Gastroesophageal sphincter (tissue), 4 donors: Measurements from ENCODE around the gene TAF4. TPM values are rescaled to one million over a fixed set of nuclear protein-coding genes. Genes with fewer than 3 reads are reported as not detected.

Source experiments
- ATAC-seq: fragments of 150-250 bp; one replicate; pipeline ENCODE4 v1.9.1; 2016; ENCODE audit warnings: mild to moderate bottlenecking, moderate library complexity
- H3K27ac ChIP-seq, 4 donors: fragments of 200-600 bp; sonication (generic) in 3 of 4; 1 replicate in 3 of 4; 2 replicates in 1 of 4; pipeline ENCODE4 v1.5.1; 2016 to 2019
- H3K27me3 ChIP-seq: fragments of 200-600 bp; sonication (generic); one replicate; pipeline ENCODE4 v1.5.1; 2019
- H3K36me3 ChIP-seq, 2 donors: fragments of 200-600 bp; sonication (generic); one replicate each; pipeline ENCODE4 v1.5.1; 2019; ENCODE audit warnings: control low read depth in 1 of 2
- H3K4me1 ChIP-seq, 3 donors: fragments of 200-600 bp; sonication (generic); 1 replicate in 2 of 3; 2 replicates in 1 of 3; pipeline ENCODE4 v1.5.1; 2016 to 2019; ENCODE audit warnings: control low read depth in 2 of 3
- H3K4me3 ChIP-seq, 2 donors: fragments of 200-600 bp; sonication (generic); one replicate each; pipeline ENCODE4 v1.5.1; 2019; ENCODE audit warnings: mild to moderate bottlenecking in 1 of 2, moderate library complexity in 1 of 2
- H3K9me3 ChIP-seq, 3 donors: fragments of 200-600 bp; sonication (generic); one replicate each; pipeline ENCODE4 v1.5.1; 2017 to 2019; ENCODE audit warnings: control low read depth in 2 of 3
- EP300 ChIP-seq: sonication (generic); formaldehyde crosslinking; IDR thresholded peaks from one replicate; pipeline ENCODE4 v1.6.1; 2017; ENCODE audit warnings: antibody characterized with exemption, mild to moderate bottlenecking
- POLR2A ChIP-seq, 2 donors: fragments of 450-650 bp; IDR thresholded peaks; one replicate each; pipeline ENCODE4 v1.6.1; 2017; ENCODE audit warnings: antibody characterized with exemption in 2 of 2, mild to moderate bottlenecking in 2 of 2, moderate library complexity in 1 of 2
- POLR2AphosphoS5 ChIP-seq: sonication (generic); formaldehyde crosslinking; IDR thresholded peaks from one replicate; pipeline ENCODE4 v1.6.1; 2017; ENCODE audit warnings: antibody characterized with exemption
- WGBS, 2 donors: methylation state at CpG; one replicate each; pipeline ENCODE4 v1.1.5; 2018; ENCODE audit warnings: low coverage in 1 of 2; 5-methylcytosine and 5-hydroxymethylcytosine counted together
- total RNA-seq, 4 donors: library from RNA; depleted of rRNA; stranded (reverse); fragments of >200 nt; gene quantifications; one replicate each; pipeline ENCODE4 v1.1.0, GENCODE V29; 2016
- TF ChIP-seq, protein P1 (sequence below), 4 experiments: fragments of 200-600 bp in 2 of 4; fragments of 450-650 bp in 2 of 4; sonication (generic) in 1 of 4; IDR thresholded peaks; one replicate each; pipeline ENCODE4 v1.5.1; 2017 to 2019; ENCODE audit warnings: antibody characterized with exemption in 4 of 4, mild to moderate bottlenecking in 2 of 4, moderate library complexity in 2 of 4

Gene TAF4, protein sequence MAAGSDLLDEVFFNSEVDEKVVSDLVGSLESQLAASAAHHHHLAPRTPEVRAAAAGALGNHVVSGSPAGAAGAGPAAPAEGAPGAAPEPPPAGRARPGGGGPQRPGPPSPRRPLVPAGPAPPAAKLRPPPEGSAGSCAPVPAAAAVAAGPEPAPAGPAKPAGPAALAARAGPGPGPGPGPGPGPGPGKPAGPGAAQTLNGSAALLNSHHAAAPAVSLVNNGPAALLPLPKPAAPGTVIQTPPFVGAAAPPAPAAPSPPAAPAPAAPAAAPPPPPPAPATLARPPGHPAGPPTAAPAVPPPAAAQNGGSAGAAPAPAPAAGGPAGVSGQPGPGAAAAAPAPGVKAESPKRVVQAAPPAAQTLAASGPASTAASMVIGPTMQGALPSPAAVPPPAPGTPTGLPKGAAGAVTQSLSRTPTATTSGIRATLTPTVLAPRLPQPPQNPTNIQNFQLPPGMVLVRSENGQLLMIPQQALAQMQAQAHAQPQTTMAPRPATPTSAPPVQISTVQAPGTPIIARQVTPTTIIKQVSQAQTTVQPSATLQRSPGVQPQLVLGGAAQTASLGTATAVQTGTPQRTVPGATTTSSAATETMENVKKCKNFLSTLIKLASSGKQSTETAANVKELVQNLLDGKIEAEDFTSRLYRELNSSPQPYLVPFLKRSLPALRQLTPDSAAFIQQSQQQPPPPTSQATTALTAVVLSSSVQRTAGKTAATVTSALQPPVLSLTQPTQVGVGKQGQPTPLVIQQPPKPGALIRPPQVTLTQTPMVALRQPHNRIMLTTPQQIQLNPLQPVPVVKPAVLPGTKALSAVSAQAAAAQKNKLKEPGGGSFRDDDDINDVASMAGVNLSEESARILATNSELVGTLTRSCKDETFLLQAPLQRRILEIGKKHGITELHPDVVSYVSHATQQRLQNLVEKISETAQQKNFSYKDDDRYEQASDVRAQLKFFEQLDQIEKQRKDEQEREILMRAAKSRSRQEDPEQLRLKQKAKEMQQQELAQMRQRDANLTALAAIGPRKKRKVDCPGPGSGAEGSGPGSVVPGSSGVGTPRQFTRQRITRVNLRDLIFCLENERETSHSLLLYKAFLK
- total RNA-seq, result 10 to 100 TPM in 3 of 4 donors, 1 to 10 TPM in 1; 7.6 to 19.9 (median 15.5) TPM

DNA sequence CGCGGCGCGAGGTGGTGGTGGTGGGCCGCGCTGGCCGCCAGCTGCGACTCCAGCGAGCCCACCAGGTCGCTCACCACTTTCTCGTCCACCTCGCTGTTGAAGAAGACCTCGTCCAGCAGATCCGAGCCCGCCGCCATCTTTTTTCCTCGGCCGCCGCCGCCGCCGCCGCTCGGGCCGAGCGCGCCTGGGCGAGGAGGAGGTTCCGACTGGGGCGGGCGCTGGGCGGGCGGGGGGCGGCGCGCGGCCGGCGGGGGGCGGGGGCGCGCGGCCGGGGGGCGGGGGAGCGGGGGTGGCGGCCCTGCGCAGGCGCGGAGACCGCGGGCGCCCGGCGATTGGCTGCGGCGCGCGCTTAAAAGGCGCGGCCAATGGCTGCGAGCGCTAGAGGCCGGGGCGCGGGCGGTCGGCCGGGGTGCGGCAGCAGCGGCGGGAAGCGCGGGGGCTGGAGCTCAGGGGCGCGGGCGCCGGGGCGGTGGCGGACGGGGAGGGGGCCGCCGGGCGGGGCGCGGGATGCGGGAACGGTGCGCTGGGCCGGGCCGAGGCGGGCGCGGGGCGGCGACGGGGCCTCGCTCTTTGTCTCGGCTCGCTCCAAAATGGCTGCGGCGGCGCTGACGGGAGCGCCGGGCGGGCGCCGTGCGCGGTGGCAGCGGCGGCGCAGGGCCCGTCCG, at the start of gene TAF4:
TSS of gene TAF4 (minus strand) at position 208 of the 665 bp plus-strand sequence. CDS start at position 137, 71 bp downstream.
- TF ChIP-seq EP300 (no peak), POLR2A (IDR thresholded peaks at IDR 0.05) (peak; percentile 94 to 96), POLR2AphosphoS5 (peak; percentile 94)
- H3K27ac ChIP-seq, result peak within 1 kb of the TSS; percentile 81 to 99 (median 91)
- peak within 1 kb of the TSS; percentile 74 to 77 for H3K4me3 ChIP-seq
- H3K9me3 ChIP-seq, result no peaks in the 10 kb centered on the region
- ATAC-seq, result peak; percentile 88
- H3K4me1 ChIP-seq, result peaks cover 0 to 46% (median 19%) of the 10 kb centered on the region in 3 donors
- no CpG with 5 or more reads among the region's 116 CpGs for WGBS, 2 donors
- H3K27me3 ChIP-seq, result no peaks in the 10 kb centered on the region
- no peaks in the 10 kb centered on the region for H3K36me3 ChIP-seq

DNA sequence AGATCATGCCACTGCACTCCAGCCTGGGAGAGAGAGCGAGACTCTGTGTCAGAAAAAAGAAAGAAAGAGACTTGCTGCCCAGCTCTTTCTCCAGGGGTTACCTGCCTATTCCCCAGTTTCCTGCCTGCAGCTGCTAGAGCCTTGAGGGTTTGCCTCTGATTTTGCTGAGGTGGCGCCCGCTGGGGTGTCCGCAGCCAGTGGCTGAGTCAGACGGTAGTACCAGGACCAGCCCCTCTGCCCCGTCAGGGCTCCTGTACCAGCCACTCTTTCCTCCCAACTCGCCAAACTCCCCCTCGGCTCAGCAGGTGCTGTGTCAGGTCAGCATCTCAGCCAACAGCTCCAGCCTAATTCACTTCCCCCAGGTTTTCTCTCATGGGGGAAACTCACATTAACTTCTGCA, 49.2 kb upstream of the TAF4 start:
- no peaks in the 10 kb centered on the region for H3K36me3 ChIP-seq
- H3K9me3 ChIP-seq, result peaks cover 0 to 39% (median 0%) of the 10 kb centered on the region in 3 donors
- no peak overlapping the region for H3K4me3 ChIP-seq
- no peak overlapping the region for H3K27ac ChIP-seq
- no peak for TF ChIP-seq EP300
- no peak for TF ChIP-seq POLR2A (IDR thresholded peaks at IDR 0.05)
- TF ChIP-seq, protein P1, sequence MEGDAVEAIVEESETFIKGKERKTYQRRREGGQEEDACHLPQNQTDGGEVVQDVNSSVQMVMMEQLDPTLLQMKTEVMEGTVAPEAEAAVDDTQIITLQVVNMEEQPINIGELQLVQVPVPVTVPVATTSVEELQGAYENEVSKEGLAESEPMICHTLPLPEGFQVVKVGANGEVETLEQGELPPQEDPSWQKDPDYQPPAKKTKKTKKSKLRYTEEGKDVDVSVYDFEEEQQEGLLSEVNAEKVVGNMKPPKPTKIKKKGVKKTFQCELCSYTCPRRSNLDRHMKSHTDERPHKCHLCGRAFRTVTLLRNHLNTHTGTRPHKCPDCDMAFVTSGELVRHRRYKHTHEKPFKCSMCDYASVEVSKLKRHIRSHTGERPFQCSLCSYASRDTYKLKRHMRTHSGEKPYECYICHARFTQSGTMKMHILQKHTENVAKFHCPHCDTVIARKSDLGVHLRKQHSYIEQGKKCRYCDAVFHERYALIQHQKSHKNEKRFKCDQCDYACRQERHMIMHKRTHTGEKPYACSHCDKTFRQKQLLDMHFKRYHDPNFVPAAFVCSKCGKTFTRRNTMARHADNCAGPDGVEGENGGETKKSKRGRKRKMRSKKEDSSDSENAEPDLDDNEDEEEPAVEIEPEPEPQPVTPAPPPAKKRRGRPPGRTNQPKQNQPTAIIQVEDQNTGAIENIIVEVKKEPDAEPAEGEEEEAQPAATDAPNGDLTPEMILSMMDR (IDR thresholded peaks at IDR 0.05), result no peak
- TF ChIP-seq POLR2AphosphoS5, result no peak
- WGBS, 2 donors, result 35 to 52% methylated on average over 7 to 8 of the region's 8 CpGs
- H3K27me3 ChIP-seq, result peaks cover 63% of the 10 kb centered on the region
- H3K4me1 ChIP-seq, result peaks cover 0 to 7% (median 0%) of the 10 kb centered on the region in 3 donors
- ATAC-seq, result no peak

DNA sequence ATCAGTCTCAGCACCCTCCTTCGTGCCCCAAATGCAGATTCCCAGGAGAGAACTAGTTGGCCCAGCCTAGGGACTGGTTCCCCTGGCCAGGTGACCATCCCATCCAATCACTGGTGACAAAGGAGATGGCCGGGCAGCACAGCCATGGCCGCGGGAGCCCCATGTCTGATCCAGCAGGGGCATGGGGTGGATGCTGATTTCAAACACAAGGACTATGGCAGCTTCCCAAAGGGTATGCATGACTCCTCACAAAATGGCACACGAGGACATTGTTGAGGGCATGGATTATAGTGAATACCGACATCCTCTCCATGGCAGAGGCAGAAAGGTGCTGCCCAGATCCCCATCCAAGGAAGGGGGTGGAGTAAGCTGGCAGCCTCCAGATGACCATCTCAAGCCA, 46.7 kb upstream of the TAF4 start:
- TF ChIP-seq, protein P1 (IDR thresholded peaks at IDR 0.05), result no peak
- no peak for TF ChIP-seq POLR2A (IDR thresholded peaks at IDR 0.05)
- TF ChIP-seq EP300, result no peak
- no peak for TF ChIP-seq POLR2AphosphoS5
- Histone ChIP-seq H3K36me3 (no peaks in the 10 kb centered on the region), H3K27me3 (peaks cover 42% of the 10 kb centered on the region), H3K9me3 (peaks cover 0 to 65% (median 0%) of the 10 kb centered on the region in 3 donors), H3K4me1 (no peaks in the 10 kb centered on the region), H3K4me3 (no peak overlapping the region), H3K27ac (no peak overlapping the region)
- no peak for ATAC-seq
- 90% methylated on average over 2 of the region's 6 CpGs; no CpG with 5 or more reads in 1 of the 2 donors for WGBS, 2 donors

DNA sequence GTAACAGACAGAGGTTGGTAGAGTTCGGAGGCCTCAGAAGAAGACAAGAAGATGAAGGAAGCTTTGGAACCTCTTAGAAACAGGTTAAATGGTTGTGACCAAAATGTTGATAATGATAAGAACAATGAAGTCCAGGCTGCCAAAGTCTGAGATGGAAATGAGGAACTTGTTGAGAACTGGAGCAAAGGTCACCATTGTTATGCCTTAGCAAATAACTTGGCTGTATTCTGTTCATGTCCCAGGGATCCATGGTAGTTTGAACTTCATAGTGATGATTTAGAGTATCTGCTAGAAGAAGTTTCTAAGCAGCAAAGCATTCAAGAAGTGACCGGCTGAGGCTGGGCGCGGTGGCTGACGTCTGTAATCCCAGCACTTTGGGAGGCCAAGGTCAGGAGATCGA, 45.5 kb upstream of the TAF4 start:
- Histone ChIP-seq H3K27me3 (peaks cover 34% of the 10 kb centered on the region), H3K36me3 (no peaks in the 10 kb centered on the region), H3K9me3 (peaks cover 0 to 77% (median 0%) of the 10 kb centered on the region in 3 donors), H3K4me3 (no peak overlapping the region), H3K4me1 (no peaks in the 10 kb centered on the region), H3K27ac (no peak overlapping the region)
- TF ChIP-seq, protein P1 (IDR thresholded peaks at IDR 0.05), result no peak
- TF ChIP-seq POLR2A (IDR thresholded peaks at IDR 0.05) (no peak), POLR2AphosphoS5 (no peak), EP300 (no peak)
- no peak for ATAC-seq
- 87 to 93% methylated on average over 3 to 5 of the region's 6 CpGs for WGBS, 2 donors
